Heart left ventricle (tissue), 16 donors: ENCODE results near the gene UBA7. TPM values are rescaled to one million over a fixed set of nuclear protein-coding genes. Genes with fewer than 3 reads are reported as not detected.
"Not testable (repeated sequence)": the region's sequence is repeated elsewhere in the genome, so short reads cannot be mapped to it uniquely, and the experiment has no call there.

Source experiments
- ATAC-seq, 4 donors: fragments of 200-7000 bp; cut with Tn5 transposase; one replicate each; pipeline ENCODE4 v1.9.1; 2020 to 2022; ENCODE audit warnings: moderate library complexity in 4 of 4, mild to moderate bottlenecking in 3 of 4, moderate number of reproducible peaks in 1 of 4
- DNase-seq, 5 donors: peaks; one replicate each; pipeline ENCODE4 v3.0.0-alpha.2; 2020
- H3K27ac ChIP-seq, 12 donors: fragments of 200-600 bp; sonication (generic) in 4 of 12; one replicate each; pipeline versions ENCODE4 v1.5.0 to v1.8.0; 2016 to 2022; ENCODE audit warnings: mild to moderate bottlenecking in 2 of 12
- H3K27me3 ChIP-seq, 9 donors: fragments of 200-600 bp; sonication (generic) in 2 of 9; one replicate each; pipeline versions ENCODE4 v1.5.1 to v1.8.0; 2016 to 2022; ENCODE audit warnings: mild to moderate bottlenecking in 3 of 9
- H3K36me3 ChIP-seq, 9 donors: fragments of 200-600 bp; sonication (generic) in 2 of 9; one replicate each; pipeline versions ENCODE4 v1.5.0 to v1.8.0; 2018 to 2022; ENCODE audit warnings: mild to moderate bottlenecking in 2 of 9
- H3K4me1 ChIP-seq, 12 donors: fragments of 200-600 bp; sonication (generic) in 4 of 12; one replicate each; pipeline versions ENCODE4 v1.5.0 to v1.8.0; 2016 to 2022; ENCODE audit warnings: mild to moderate bottlenecking in 3 of 12
- H3K4me3 ChIP-seq, 12 donors: fragments of 200-600 bp; sonication (generic) in 4 of 12; one replicate each; pipeline versions ENCODE4 v1.5.0 to v1.8.0; 2017 to 2022; ENCODE audit warnings: mild to moderate bottlenecking in 9 of 12, moderate library complexity in 4 of 12
- H3K9me3 ChIP-seq, 12 donors: fragments of 200-600 bp; sonication (generic) in 4 of 12; one replicate each; pipeline versions ENCODE4 v1.5.0 to v1.8.0; 2016 to 2022; ENCODE audit warnings: mild to moderate bottlenecking in 1 of 12
- CTCF ChIP-seq, 12 donors: fragments of 200-600 bp; sonication (generic) in 4 of 12; IDR thresholded peaks; one replicate each; pipeline versions ENCODE4 v1.5.0 to v1.8.0; 2018 to 2022; ENCODE audit warnings: antibody characterized with exemption in 12 of 12, mild to moderate bottlenecking in 5 of 12
- POLR2A ChIP-seq, 2 donors: fragments of 450-650 bp; IDR thresholded peaks; one replicate each; pipeline ENCODE4 v1.6.1; 2017; ENCODE audit warnings: antibody characterized with exemption in 2 of 2, mild to moderate bottlenecking in 2 of 2, moderate library complexity in 2 of 2
- WGBS, 4 donors: extraction: QIAGEN DNeasy Blood & Tissue Kit in 2 of 4; methylation state at CpG; one replicate each; pipeline versions ENCODE4 v1.1.5 to v1.1.7; 2013 to 2018; 5-methylcytosine and 5-hydroxymethylcytosine counted together
- intact Hi-C, 10 donors: fragments of 100-400 bp; cut with DNase I; formaldehyde crosslinking; loops; one replicate each; pipeline versions ENCODE4 v1.11.1 to v1.14.2; 2022
- polyA plus RNA-seq, 2 donors: library from polyadenylated mRNA; stranded (reverse); fragments of 200-250 nt; gene quantifications; one replicate each; pipeline ENCODE4 v1.2.3, GENCODE V29; 2013
- total RNA-seq, 9 donors: library from RNA; depleted of rRNA in 2 of 9; stranded (reverse); fragments of >200 nt in 2 of 9; fragmentation: NEBNext Ultra II Directional in 3 of 9; extraction: Animal tissue kit (Norgen Biotek cat#: 25700) in 3 of 9; gene quantifications; one replicate each; pipeline versions ENCODE4 v1.1.0 to v1.2.4, GENCODE V29; 2016 to 2023
- donor health status: ischemic (EF 13 %, LVEDD 7.1; RV severe dilation, severe dysfunction).
- donor health status: healthy with polysubstance abuse.
- donor health status: DM: no; HTN: yes; CAD: no.
- donor health status: DM: no; HTN: no; CAD: no.
- donor health status: ischemic (EF 25% LVEDD 6.9; RV normal size, moderate dysfunction).
- donor health status: ischemic (EF 25% LVEDD 5.7; RV mildly dilated, moderate dysfunction).
- donor health status: healthy.
- donor health status: DM: yes; HTN: yes; CAD: no.
- donor health status: ischemic (EF 35%, LVEDD 5.7; RV mildly dilated, moderate dysfunction).
- donor health status: nonischemic (EF 11% LVEDD 7.7; RV severe dilation, severe dysfunction).
- donor health status: DM: yes; HTN: yes; CAD: no.
- donor health status: PGD.
- donor health status: ischemic (EF 29% LVEDD 5.4; RV normal size, mild dysfunction).
- donor health status: nonischemic (EF 23%, LVEDD 6.1; RV moderate dilation, normal function).

The UBA7 gene
- total and polyA plus RNA-seq, 11 donors, result 8.5 to 72.1 (median 22.1) TPM

- Histone ChIP-seq H3K27me3 (no peaks in the 10 kb centered on the region), H3K9me3 (no peaks in the 10 kb centered on the region), H3K4me1 (no peaks in the 10 kb centered on the region), H3K27ac (no peak overlapping the region), H3K4me3 (no peak overlapping the region), H3K36me3 (peaks cover 0 to 4% (median 0%) of the 10 kb centered on the region in 9 donors)
- no peak for ATAC-seq
- 74 to 87% (median 84%) methylated on average over 6 of the region's 6 CpGs for WGBS, 4 donors
- TF ChIP-seq POLR2A (IDR thresholded peaks at IDR 0.05) (no peak), CTCF (IDR thresholded peaks at IDR 0.05) (no peak)
- intact Hi-C loops, result no loop called here
- DNase-seq, result no peak
These were observed 12.3 kb upstream of the UBA7 start for GRCh38 chr3:49826016-49826415.

GRCh38 chr3:49823131-49823530 is 9.4 kb upstream of the UBA7 start:
- H3K4me1 ChIP-seq, H3K27me3 ChIP-seq, intact Hi-C loops, H3K27ac ChIP-seq, DNase-seq, H3K9me3 ChIP-seq, H3K36me3 ChIP-seq, ATAC-seq, H3K4me3 ChIP-seq: not testable (repeated sequence)
- WGBS, 4 donors, result 96 to 98% (median 98%) methylated on average over 3 of the region's 3 CpGs

- intact Hi-C loops, result no loop called here
- TF ChIP-seq CTCF (IDR thresholded peaks at IDR 0.05) (no peak), POLR2A (IDR thresholded peaks at IDR 0.05) (no peak)
- H3K27ac ChIP-seq, result peak overlapping the region; percentile 71 to 92 (median 82)
- peaks cover 0 to 44% (median 27%) of the 10 kb centered on the region in 9 donors for H3K36me3 ChIP-seq
- ATAC-seq, result peak; percentile 28 to 54 (median 44)
- H3K4me1 ChIP-seq, result peaks cover 8 to 34% (median 22%) of the 10 kb centered on the region in 12 donors
- WGBS, 4 donors, result 19 to 43% (median 37%) methylated on average over 4 to 9 of the region's 9 CpGs
- H3K9me3 ChIP-seq, result no peaks in the 10 kb centered on the region
- H3K4me3 ChIP-seq, result peak overlapping the region; percentile 27 to 80 (median 57)
- H3K27me3 ChIP-seq, result no peaks in the 10 kb centered on the region
- DNase-seq, result peak in 1 of 5 donors; percentile 50
These were observed 747 bp downstream of the UBA7 start for GRCh38 chr3:49812916-49813496.

- H3K9me3 ChIP-seq, result no peaks in the 10 kb centered on the region
- H3K4me3 ChIP-seq, result no peak overlapping the region
- intact Hi-C loops, result loop anchor here in 1 of 10 donors (5.0 kb wide), 1 partner anchor 120 kb away; the partner anchor contains the start of gene MON1A
- no peak for ATAC-seq
- 47 to 64% (median 59%) methylated on average over 12 to 13 of the region's 13 CpGs for WGBS, 4 donors
- no peak for TF ChIP-seq CTCF (IDR thresholded peaks at IDR 0.05)
- no peak for TF ChIP-seq POLR2A (IDR thresholded peaks at IDR 0.05)
- peak in 3 of 5 donors; percentile 27 to 51 (median 46) for DNase-seq
- peak overlapping the region in 11 of 12 donors; percentile 42 to 99 (median 98) for H3K27ac ChIP-seq
- no peaks in the 10 kb centered on the region for H3K27me3 ChIP-seq
- peaks cover 27 to 63% (median 53%) of the 10 kb centered on the region in 12 donors for H3K4me1 ChIP-seq
- peaks cover 0 to 48% (median 27%) of the 10 kb centered on the region in 9 donors for H3K36me3 ChIP-seq
These were observed 6.2 kb downstream of the UBA7 start for GRCh38 chr3:49807431-49808114.
